HepG2 (cell line): ENCODE data around the gene ACTN1. TPM values are rescaled to one million over a fixed set of nuclear protein-coding genes. Genes with fewer than 3 reads are reported as not detected.

Experiments used
- ETV6 ChIP-seq: sonication (generic); formaldehyde crosslinking; conservative IDR thresholded peaks from 2 replicates; pipeline ENCODE4 v1.4.0; 2020; ENCODE audit warnings: missing genetic modification reagents
- FOXA3 ChIP-seq: IDR thresholded peaks from 2 replicates; pipeline ENCODE4 v1.6.1; 2016; ENCODE audit warnings: missing genetic modification reagents, missing compliant biosample characterization
- HMG20B ChIP-seq: conservative IDR thresholded peaks from 2 replicates; pipeline ENCODE4 v1.6.1; 2016; ENCODE audit warnings: missing genetic modification reagents, missing compliant biosample characterization
- REPIN1 ChIP-seq: sonication (generic); formaldehyde crosslinking; IDR thresholded peaks from 2 replicates; pipeline ENCODE4 v1.8.0; 2022; ENCODE audit warnings: missing genetic modification reagents, low read depth, mild to moderate bottlenecking, borderline replicate concordance
- ZNF143 ChIP-seq: sonication (generic); formaldehyde crosslinking; IDR thresholded peaks from 2 replicates; pipeline ENCODE4 v1.4.0; 2020; ENCODE audit warnings: missing genetic modification reagents
- ZNF180 ChIP-seq: sonication (generic); formaldehyde crosslinking; IDR thresholded peaks from 2 replicates; pipeline ENCODE4 v1.4.0; 2020; ENCODE audit warnings: low read depth, missing genetic modification reagents, borderline replicate concordance
- ZNF660 ChIP-seq: sonication (generic); formaldehyde crosslinking; IDR thresholded peaks from 2 replicates; pipeline ENCODE4 v1.5.1; 2020; ENCODE audit warnings: mild to moderate bottlenecking, low read depth, missing genetic modification reagents, borderline replicate concordance
- ZNF773 ChIP-seq: sonication (generic); formaldehyde crosslinking; IDR thresholded peaks from 2 replicates; pipeline ENCODE4 v1.4.0; 2020; ENCODE audit warnings: missing genetic modification reagents, borderline replicate concordance
- polyA plus RNA-seq, 8 experiments: library from polyadenylated mRNA; depleted of rRNA in 3 of 8; stranded (reverse) in 7 of 8; unstranded in 1 of 8; fragments of >200 nt; fragmentation: Illumina TruSeq in 4 of 8; extraction: Trizol in 4 of 8; gene quantifications; 2 replicates each; pipeline versions ENCODE4 v1.2.1 to v1.2.3, GENCODE V29; 2011 to 2016; ENCODE audit warnings: low read depth in 4 of 8, missing spikeins in 1 of 8, mixed read lengths in 1 of 8; ENCODE audit not compliant: insufficient read depth in 1 of 8
- total RNA-seq, 5 experiments: library from RNA; depleted of rRNA; stranded (reverse); fragments of >200 nt; fragmentation: Illumina TruSeq; extraction: Trizol; gene quantifications; 2 replicates each; pipeline ENCODE4 v1.2.3, GENCODE V29; 2016; ENCODE audit warnings: low read depth in 1 of 5
- TF ChIP-seq, protein P1 (sequence below): sonication (generic); formaldehyde crosslinking; IDR thresholded peaks from 2 replicates; pipeline ENCODE4 v1.4.0; 2020; ENCODE audit warnings: mild to moderate bottlenecking, missing genetic modification reagents, borderline replicate concordance
- TF ChIP-seq, protein P2 (sequence below), 2 experiments: fragments of 450-650 bp in 1 of 2; sonication (generic) in 1 of 2; formaldehyde crosslinking in 1 of 2; IDR thresholded peaks; 2 replicates each; pipeline versions ENCODE4 v1.6.1 to v1.8.0; 2016 to 2022; ENCODE audit warnings: antibody characterized with exemption in 1 of 2, mild to moderate bottlenecking in 1 of 2, missing genetic modification reagents in 1 of 2
- TF ChIP-seq, protein P3 (sequence below): sonication (generic); formaldehyde crosslinking; IDR thresholded peaks from 2 replicates; pipeline ENCODE4 v1.4.0; 2020; ENCODE audit warnings: mild to moderate bottlenecking, missing genetic modification reagents, borderline replicate concordance

Gene ACTN1
- total and polyA plus RNA-seq, 2 of the 13 experiments (the other 11 are each of a cell fraction or from before 2014, with no cell fraction given), result 58.6 to 162 TPM

DNA sequence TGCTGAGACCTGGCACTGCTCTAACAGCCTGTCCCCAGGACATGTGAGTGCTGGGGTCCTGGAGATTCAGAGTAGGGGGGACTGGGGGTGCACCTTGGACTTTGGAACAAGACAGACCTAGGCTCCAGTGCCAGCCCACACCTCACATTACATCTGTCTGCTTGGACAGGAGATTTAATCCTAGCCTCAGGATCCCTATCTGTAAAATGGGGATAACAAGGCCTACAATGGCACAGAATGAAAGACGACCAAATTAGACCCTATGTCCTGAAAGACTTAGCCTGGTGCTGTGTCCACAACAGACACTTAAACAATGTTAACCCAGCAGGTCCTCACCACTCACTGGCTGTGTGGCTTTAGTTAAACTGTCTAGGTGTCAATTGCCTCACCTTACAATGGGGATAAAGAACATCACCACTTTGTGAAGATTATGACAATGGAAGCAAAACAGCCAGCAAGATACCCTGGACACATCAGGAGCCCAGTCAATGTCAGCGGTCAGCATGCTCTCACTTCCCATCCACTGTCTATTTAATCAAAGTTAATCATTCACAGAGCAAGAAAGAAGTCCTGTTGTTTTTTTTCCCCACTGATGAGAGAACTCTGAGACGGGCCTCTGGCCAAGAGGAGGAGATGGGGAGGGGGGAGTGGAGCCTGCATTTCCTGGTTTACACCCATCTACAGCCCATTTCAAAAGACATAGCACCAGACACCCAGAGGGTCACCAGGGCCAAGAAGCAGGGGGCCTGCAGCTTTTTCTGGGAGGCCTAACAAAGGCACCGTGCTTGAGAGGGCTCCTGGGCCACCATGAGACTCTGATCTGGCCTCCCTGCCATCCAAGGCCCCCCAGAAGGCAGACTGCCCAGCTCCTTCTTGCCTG is 40.6 kb downstream of the ACTN1 start (continued):
- TF ChIP-seq ETV6 (CRISPR knock-in tag) (no peak), ZNF660 (CRISPR knock-in tag) (no peak), ZNF773 (CRISPR knock-in tag) (no peak), REPIN1 (CRISPR knock-in tag) (peak; percentile 71; the same call in 1 of the 2 replicates), HMG20B (CRISPR knock-in tag) (no peak), FOXA3 (peak; percentile 59), ZNF180 (CRISPR knock-in tag) (no peak), ZNF143 (CRISPR knock-in tag) (no peak)
- TF ChIP-seq, protein P1, sequence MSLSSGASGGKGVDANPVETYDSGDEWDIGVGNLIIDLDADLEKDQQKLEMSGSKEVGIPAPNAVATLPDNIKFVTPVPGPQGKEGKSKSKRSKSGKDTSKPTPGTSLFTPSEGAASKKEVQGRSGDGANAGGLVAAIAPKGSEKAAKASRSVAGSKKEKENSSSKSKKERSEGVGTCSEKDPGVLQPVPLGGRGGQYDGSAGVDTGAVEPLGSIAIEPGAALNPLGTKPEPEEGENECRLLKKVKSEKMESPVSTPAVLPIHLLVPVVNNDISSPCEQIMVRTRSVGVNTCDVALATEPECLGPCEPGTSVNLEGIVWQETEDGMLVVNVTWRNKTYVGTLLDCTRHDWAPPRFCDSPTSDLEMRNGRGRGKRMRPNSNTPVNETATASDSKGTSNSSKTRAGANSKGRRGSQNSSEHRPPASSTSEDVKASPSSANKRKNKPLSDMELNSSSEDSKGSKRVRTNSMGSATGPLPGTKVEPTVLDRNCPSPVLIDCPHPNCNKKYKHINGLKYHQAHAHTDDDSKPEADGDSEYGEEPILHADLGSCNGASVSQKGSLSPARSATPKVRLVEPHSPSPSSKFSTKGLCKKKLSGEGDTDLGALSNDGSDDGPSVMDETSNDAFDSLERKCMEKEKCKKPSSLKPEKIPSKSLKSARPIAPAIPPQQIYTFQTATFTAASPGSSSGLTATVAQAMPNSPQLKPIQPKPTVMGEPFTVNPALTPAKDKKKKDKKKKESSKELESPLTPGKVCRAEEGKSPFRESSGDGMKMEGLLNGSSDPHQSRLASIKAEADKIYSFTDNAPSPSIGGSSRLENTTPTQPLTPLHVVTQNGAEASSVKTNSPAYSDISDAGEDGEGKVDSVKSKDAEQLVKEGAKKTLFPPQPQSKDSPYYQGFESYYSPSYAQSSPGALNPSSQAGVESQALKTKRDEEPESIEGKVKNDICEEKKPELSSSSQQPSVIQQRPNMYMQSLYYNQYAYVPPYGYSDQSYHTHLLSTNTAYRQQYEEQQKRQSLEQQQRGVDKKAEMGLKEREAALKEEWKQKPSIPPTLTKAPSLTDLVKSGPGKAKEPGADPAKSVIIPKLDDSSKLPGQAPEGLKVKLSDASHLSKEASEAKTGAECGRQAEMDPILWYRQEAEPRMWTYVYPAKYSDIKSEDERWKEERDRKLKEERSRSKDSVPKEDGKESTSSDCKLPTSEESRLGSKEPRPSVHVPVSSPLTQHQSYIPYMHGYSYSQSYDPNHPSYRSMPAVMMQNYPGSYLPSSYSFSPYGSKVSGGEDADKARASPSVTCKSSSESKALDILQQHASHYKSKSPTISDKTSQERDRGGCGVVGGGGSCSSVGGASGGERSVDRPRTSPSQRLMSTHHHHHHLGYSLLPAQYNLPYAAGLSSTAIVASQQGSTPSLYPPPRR (CRISPR knock-in tag), result 0 out of 2 replicates have a peak, but pooled peaks have one; percentile 25
- TF ChIP-seq, protein P2, sequence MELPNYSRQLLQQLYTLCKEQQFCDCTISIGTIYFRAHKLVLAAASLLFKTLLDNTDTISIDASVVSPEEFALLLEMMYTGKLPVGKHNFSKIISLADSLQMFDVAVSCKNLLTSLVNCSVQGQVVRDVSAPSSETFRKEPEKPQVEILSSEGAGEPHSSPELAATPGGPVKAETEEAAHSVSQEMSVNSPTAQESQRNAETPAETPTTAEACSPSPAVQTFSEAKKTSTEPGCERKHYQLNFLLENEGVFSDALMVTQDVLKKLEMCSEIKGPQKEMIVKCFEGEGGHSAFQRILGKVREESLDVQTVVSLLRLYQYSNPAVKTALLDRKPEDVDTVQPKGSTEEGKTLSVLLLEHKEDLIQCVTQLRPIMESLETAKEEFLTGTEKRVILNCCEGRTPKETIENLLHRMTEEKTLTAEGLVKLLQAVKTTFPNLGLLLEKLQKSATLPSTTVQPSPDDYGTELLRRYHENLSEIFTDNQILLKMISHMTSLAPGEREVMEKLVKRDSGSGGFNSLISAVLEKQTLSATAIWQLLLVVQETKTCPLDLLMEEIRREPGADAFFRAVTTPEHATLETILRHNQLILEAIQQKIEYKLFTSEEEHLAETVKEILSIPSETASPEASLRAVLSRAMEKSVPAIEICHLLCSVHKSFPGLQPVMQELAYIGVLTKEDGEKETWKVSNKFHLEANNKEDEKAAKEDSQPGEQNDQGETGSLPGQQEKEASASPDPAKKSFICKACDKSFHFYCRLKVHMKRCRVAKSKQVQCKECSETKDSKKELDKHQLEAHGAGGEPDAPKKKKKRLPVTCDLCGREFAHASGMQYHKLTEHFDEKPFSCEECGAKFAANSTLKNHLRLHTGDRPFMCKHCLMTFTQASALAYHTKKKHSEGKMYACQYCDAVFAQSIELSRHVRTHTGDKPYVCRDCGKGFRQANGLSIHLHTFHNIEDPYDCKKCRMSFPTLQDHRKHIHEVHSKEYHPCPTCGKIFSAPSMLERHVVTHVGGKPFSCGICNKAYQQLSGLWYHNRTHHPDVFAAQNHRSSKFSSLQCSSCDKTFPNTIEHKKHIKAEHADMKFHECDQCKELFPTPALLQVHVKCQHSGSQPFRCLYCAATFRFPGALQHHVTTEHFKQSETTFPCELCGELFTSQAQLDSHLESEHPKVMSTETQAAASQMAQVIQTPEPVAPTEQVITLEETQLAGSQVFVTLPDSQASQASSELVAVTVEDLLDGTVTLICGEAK (IDR thresholded peaks at IDR 0.05), result no peak
- TF ChIP-seq, protein P2 (CRISPR knock-in tag; IDR thresholded peaks at IDR 0.05), result no peak; the same call in 1 of the 2 replicates
- TF ChIP-seq, protein P3, sequence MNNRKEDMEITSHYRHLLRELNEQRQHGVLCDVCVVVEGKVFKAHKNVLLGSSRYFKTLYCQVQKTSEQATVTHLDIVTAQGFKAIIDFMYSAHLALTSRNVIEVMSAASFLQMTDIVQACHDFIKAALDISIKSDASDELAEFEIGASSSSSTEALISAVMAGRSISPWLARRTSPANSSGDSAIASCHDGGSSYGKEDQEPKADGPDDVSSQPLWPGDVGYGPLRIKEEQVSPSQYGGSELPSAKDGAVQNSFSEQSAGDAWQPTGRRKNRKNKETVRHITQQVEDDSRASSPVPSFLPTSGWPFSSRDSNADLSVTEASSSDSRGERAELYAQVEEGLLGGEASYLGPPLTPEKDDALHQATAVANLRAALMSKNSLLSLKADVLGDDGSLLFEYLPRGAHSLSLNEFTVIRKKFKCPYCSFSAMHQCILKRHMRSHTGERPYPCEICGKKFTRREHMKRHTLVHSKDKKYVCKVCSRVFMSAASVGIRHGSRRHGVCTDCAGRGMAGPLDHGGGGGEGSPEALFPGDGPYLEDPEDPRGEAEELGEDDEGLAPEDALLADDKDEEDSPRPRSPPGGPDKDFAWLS (CRISPR knock-in tag), result no peak
